ENCODE measurements around the gene MCRIP1. TPM values are rescaled to one million over a fixed set of nuclear protein-coding genes. Genes with fewer than 3 reads are reported as not detected.

Gene MCRIP1
- total and polyA plus RNA-seq, 2 of the 8 experiments (the other 6 are each of a cell fraction or from before 2014, with no cell fraction given) = 103 to 151 TPM

- Histone ChIP-seq H3K9me3 (ENCODE audit: insufficient read depth in 2 of 2, low read depth in 1 of 2, low read length in 1 of 2) (no peaks in the 10 kb centered on the region), H4K8ac (ENCODE audit: extremely low read depth, insufficient read depth, low read length) (no peak overlapping the region), H3K14ac (ENCODE audit: insufficient read length) (no peak overlapping the region), H3K23ac (ENCODE audit: insufficient read length) (no peak overlapping the region), H3K27me3 (replicated peaks in 1 of 4; ENCODE audit: control insufficient read depth in 3 of 4, extremely low read depth in 1 of 4, insufficient read depth in 3 of 4, low read length in 3 of 4) (no peaks in the 10 kb centered on the region; a peak in 3 of 7 replicates), H3K4me3 (ENCODE audit: extremely low read depth in 1 of 4, insufficient read depth in 2 of 4, low read depth in 3 of 4, low read length in 4 of 4) (no peak overlapping the region), H3K4me2 (ENCODE audit: insufficient read depth in 1 of 2, low read depth in 2 of 2, low read length in 2 of 2) (no peak overlapping the region), H3K4ac (replicated peaks; ENCODE audit: insufficient read length, low read depth, low read length) (no peak overlapping the region), H4K5ac (ENCODE audit: insufficient read length, low read depth, low read length) (no peak overlapping the region), H2AFZ (ENCODE audit: low read length) (no peak overlapping the region), H3K36me3 (ENCODE audit: control insufficient read depth in 2 of 4, insufficient read depth in 4 of 4, low read length in 3 of 4) (peaks cover 22 to 63% (median 41%) of the 10 kb centered on the region in 4 experiments), H3K27ac (ENCODE audit: low read depth, low read length) (no peak overlapping the region), H3K9ac (replicated peaks in 1 of 4; ENCODE audit: extremely low read depth in 1 of 4, low read depth in 3 of 4, low read length in 3 of 4) (no peak overlapping the region), H3K23me2 (ENCODE audit: low read depth, low read length) (no peaks in the 10 kb centered on the region), H2BK20ac (ENCODE audit: low read length) (no peak overlapping the region), H4K20me1 (replicated peaks in 1 of 2; ENCODE audit: control insufficient read depth in 1 of 2, insufficient read depth in 2 of 2, low read length in 2 of 2) (peaks cover 4 to 20% of the 10 kb centered on the region in 2 experiments), H2BK12ac (ENCODE audit: low read depth, low read length) (no peak overlapping the region), H4K91ac (replicated peaks; ENCODE audit: insufficient read length, low read length) (no peak overlapping the region), H2BK5ac (ENCODE audit: low read depth, low read length) (no peak overlapping the region), H3K4me1 (replicated peaks in 1 of 4; ENCODE audit: control insufficient read depth in 3 of 4, insufficient read depth in 4 of 4, low read length in 3 of 4) (no peaks in the 10 kb centered on the region), H3K18ac (ENCODE audit: extremely low read depth, low read length) (no peak overlapping the region), H2AK5ac (ENCODE audit: low read depth, low read length) (no peak overlapping the region), H3K79me2 (ENCODE audit: control insufficient read depth in 1 of 2, insufficient read depth in 2 of 2, low read length in 2 of 2) (no peaks in the 10 kb centered on the region; a peak in 1 of 4 replicates), H3K56ac (replicated peaks; ENCODE audit: insufficient read length, low read depth, low read length) (no peak overlapping the region), H3K79me1 (ENCODE audit: low read depth, low read length) (peaks cover 5% of the 10 kb centered on the region), H2BK120ac (replicated peaks; ENCODE audit: low read depth, low read length) (no peak overlapping the region), H2BK15ac (ENCODE audit: low read length) (no peak overlapping the region)
- ChIA-PET POLR2A (ENCODE audit: partially characterized antibody) (interaction anchor here (1.2 to 1.6 kb wide), 4 partner anchors 9 to 55 kb away, joined by 3 to 4 read pairs (median 3); no protein-coding TSS in a partner anchor), CTCF (ENCODE audit: partially characterized antibody) (interaction anchor here (0.7 to 1.4 kb wide), 3 partner anchors 12 to 181 kb away, joined by 3 read pairs; no protein-coding TSS in a partner anchor)
- 95% methylated on average over 12 of the region's 12 CpGs; no CpG with 5 or more reads in 1 of the 2 experiments for WGBS, 2 experiments (ENCODE audit: extremely low coverage in 1 of 2, insufficient coverage in 1 of 2, insufficient read length in 1 of 2, insufficient replicate concordance in 2 of 2, low coverage in 1 of 2, low lambda C conversion rate in 2 of 2, missing lambda C conversion rate in 1 of 2)
- no peak for FAIRE-seq
- TF ChIP-seq TBP (IDR thresholded peaks at IDR 0.05; ENCODE audit: low read depth, low read length) (no peak), CBX8 (IDR thresholded peaks at IDR 0.05; ENCODE audit: borderline replicate concordance, low read depth, low read length) (no peak), JUND (IDR thresholded peaks at IDR 0.05; ENCODE audit: low read length) (no peak)
- DNase-seq (ENCODE audit: low read depth in 1 of 2, low spot score in 2 of 2) = no peak
These were observed 16.4 kb upstream of the MCRIP1 start for GRCh38 chr17:81849457-81849856.

All from H1 (cell line).